HG03060 (cell line): ENCODE measurements around the gene GGT6.
"Not testable (repeated sequence)": the region's sequence is repeated elsewhere in the genome, so short reads cannot be mapped to it uniquely, and the experiment has no call there.

Experiments
- ATAC-seq: cut with Tn5 transposase; IDR thresholded peaks from one replicate; pipeline ENCODE4 v1.9.1; 2021; ENCODE audit warnings: low read depth, moderate number of reproducible peaks; ENCODE audit not compliant: unreplicated experiment

The GGT6 gene

GRCh38 chr17:4560421-4560820, at the start of gene GGT6:
TSS of gene GGT6 (minus strand) at chr17:4560577. CDS start at chr17:4560521, 56 bp downstream.
- ATAC-seq, result no peak

GRCh38 chr17:4610162-4610561, 49.8 kb upstream of the GGT6 start:
- ATAC-seq, result no peak

- no peak for ATAC-seq
These were observed 49.4 kb upstream of the GGT6 start for GRCh38 chr17:4609761-4610160.

- no peak for ATAC-seq
These were observed 47.4 kb upstream of the GGT6 start for GRCh38 chr17:4607773-4608187.

- ATAC-seq, result no peak
These were observed 46.9 kb upstream of the GGT6 start for GRCh38 chr17:4607261-4607741.

GRCh38 chr17:4605826-4606225, 45.4 kb upstream of the GGT6 start:
- ATAC-seq, result no peak

GRCh38 chr17:4604736-4605135, 44.4 kb upstream of the GGT6 start:
- ATAC-seq, result not testable (repeated sequence)

GRCh38 chr17:4604111-4604644, 43.8 kb upstream of the GGT6 start:
- ATAC-seq, result no peak

GRCh38 chr17:4602041-4602440, 41.7 kb upstream of the GGT6 start:
- no peak for ATAC-seq

GRCh38 chr17:4601326-4601725, 40.9 kb upstream of the GGT6 start:
- ATAC-seq, result no peak

- no peak for ATAC-seq
These were observed 40.2 kb upstream of the GGT6 start for GRCh38 chr17:4600563-4600962.

GRCh38 chr17:4599505-4600281, 39.3 kb upstream of the GGT6 start:
- ATAC-seq, result no peak

- no peak for ATAC-seq
These were observed 38.6 kb upstream of the GGT6 start for GRCh38 chr17:4598776-4599504.

GRCh38 chr17:4597975-4598374, 37.6 kb upstream of the GGT6 start:
- ATAC-seq, result no peak

- no peak for ATAC-seq
These were observed 36.4 kb upstream of the GGT6 start for GRCh38 chr17:4596636-4597380.

- ATAC-seq, result not testable (repeated sequence)
These were observed 35.4 kb upstream of the GGT6 start for GRCh38 chr17:4595685-4596342.

GRCh38 chr17:4594931-4595684, 34.7 kb upstream of the GGT6 start:
- ATAC-seq, result no peak

GRCh38 chr17:4594406-4594805, 34.0 kb upstream of the GGT6 start:
- ATAC-seq, result no peak

GRCh38 chr17:4593021-4593421, 32.6 kb upstream of the GGT6 start:
- no peak for ATAC-seq
